LoVo (cell line): ENCODE data around the gene RPH3AL.
"Not testable (repeated sequence)": the region's sequence is repeated elsewhere in the genome, so short reads cannot be mapped to it uniquely, and the experiment has no call there.

Experiments
- DNase-seq: peaks from one replicate; pipeline ENCODE4 v3.0.0-alpha.2; 2016; ENCODE audit warnings: low spot score

The RPH3AL gene

GRCh38 chr17:320139-320538 is 32.5 kb downstream of the RPH3AL start:
- no peak for DNase-seq

DNA sequence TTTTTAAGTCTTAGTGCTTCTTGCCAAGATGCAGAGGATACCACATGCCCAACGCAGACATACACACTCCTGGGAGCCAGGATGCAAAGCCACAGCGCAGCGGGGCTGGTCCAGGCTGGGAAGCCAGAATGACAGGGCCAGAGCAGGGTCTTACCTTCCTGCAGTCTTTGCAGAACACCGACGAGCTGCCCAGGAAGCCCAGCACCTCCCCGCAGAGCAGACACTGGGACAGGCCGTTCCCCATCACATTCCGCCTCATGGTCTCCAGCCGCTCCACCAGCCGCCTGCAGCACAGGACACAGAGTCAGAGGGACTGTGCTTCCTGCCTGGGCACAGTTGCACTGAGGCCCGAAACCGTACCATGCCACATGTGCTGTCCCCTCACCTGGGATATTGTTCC is 33.3 kb downstream of the RPH3AL start:
- DNase-seq = no peak

- not testable (repeated sequence) for DNase-seq
Observed at GRCh38 chr17:317070-317469, 35.5 kb downstream of the RPH3AL start.

DNA sequence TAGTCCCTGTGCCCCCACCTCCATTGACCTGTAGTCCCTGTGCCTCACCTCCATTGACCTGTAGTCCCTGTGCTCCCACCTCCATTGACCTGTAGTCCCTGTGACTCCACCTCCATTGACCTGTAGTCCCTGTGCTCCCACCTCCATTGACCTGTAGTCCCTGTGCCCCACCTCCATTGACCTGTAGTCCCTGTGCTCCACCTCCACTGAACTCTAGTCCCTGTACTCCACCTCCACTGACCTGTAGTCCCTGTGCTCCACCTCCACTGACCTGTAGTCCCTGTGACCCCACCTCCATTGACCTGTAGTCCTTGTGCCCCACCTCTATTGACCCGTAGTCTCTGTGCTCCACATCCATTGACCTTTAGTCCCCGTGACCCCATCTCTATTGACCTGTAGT is 37.2 kb downstream of the RPH3AL start:
- DNase-seq = not testable (repeated sequence)

DNA sequence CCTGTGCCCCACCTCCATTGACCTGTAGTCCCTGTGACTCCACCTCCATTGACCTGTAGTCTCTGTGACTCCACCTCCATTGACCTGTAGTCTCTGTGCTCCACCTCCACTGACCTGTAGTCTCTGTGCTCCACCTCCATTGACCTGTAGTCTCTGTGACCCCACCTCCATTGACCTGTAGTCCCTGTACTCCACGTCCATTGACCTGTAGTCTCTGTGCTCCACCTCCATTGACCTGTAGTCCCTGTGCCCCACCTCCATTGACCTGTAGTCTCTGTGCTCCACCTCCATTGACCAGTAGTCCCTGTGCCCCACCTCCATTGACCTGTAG is 38.0 kb downstream of the RPH3AL start:
- DNase-seq = not testable (repeated sequence)

- DNase-seq = no peak
Observed at GRCh38 chr17:313911-314613, 38.5 kb downstream of the RPH3AL start.

DNA sequence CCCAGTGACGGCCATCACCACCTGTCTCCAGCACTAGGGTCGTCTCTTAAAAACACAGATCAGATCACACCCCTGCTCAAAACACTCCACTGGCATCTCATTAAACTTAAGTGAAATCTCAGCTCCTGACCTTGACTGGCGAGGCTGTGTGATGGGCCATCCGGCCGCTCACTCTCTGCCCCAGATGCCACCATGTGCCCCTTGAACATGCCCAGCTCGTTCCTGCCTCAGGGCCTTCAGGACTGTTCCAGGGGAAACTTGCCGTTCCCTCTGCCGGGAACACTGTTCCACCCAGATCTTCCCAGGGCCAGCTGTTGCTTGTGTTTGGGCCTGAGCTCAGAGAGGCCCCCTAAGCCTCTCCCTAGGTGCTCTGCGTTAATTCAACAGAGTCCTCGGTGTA is 39.4 kb downstream of the RPH3AL start:
- DNase-seq = no peak

DNA sequence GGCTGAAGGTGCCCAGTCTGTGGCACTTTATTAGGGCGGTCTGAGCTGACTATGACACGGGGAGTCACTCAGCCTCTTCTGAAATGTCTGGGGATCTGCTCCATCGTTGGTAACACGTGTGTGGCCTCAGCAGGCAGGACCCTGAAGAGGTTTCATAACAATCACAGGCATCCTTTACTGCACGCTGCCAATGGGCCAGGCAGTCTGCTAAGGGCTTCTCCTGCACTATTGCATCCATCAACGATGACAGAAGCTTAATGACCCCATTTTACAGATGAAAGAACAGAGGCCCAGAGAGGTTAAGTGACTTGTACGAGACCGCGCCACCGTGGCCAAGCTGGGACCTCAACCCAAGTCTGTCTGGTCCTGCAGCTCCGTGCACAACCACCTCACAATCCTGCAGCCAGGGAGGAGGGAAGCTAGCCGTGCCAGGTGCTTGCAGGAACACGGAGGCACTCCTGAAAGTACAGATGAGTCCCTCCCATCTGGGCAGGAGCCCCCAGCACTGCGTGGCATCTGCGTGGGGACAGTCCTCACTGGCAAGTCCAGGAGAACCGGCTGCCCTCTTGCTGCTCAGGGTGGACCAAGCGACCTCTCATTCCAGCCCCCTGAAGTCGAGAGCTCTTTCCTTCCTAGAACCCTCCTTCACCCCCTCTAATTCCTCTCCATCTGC is 40.0 kb downstream of the RPH3AL start:
- DNase-seq = no peak

- no peak for DNase-seq
Observed at GRCh38 chr17:311119-311782, 41.4 kb downstream of the RPH3AL start.

DNA sequence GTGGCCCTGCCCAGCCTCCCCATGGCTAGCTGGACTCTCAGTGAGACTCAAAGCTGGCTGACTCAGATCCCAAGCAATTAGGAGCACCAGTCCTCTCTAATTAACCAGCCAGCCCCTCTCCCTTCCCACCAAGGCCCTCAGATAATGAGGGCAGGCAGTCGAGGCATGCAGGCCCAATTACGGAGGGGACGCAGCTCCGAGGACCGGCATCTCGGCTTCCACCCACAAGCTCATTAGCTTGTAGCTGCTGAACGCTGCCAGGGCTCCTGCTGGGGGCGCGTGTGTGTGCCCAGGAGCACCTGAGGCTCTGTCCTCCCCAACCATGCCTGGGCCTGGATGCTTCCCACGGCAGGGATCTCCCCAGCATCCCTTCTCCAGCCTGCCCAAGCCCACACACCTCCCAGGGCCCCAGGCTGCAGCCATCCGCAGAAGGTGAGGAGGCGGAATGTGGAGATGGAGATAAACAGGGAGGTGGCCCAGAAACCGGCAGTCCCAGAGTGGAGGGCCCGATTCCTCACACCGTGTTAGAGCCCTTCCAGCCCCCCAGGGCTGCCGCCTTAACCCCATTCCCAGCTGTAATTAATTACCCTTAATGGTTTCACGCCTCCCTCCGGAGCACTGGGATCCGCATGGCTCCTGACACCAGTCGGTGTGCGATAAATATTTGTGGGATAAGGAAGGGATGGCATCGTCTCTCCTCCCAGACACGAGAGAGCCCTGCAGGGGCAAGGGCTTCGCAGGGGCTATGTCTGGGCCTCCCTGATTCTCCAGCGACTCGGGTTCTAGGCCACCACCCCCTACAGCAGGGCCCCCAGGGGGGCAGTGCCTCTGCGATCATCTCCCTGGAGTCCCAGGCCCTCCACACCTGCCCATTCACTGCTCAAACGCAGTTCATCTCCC is 42.2 kb downstream of the RPH3AL start:
- DNase-seq = no peak

DNA sequence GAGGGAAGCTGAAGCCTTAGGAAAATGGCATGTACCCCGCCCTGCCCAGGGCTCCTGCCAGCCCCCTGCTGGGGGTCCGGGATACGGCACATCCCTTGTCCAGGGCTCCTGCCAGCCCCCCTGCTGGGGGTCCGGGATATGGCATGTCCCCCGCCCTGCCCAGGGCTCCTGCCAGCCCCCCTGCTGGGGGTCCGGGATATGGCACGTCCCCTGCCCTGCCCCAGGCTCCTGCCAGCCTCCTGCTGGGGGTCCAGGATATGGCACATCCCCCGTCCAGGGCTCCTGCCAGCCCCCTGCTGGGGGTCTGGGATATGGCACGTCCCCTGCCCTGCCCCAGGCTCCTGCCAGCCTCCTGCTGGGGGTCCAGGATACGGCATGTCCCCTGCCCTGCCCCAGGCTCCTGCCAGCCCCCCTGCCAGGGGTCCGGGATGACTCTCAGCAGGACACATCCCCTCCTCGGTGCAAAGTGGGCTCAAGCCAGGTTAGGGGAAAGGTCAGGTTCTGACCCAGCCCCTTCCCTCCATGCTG is 43.2 kb downstream of the RPH3AL start:
- no peak for DNase-seq

DNA sequence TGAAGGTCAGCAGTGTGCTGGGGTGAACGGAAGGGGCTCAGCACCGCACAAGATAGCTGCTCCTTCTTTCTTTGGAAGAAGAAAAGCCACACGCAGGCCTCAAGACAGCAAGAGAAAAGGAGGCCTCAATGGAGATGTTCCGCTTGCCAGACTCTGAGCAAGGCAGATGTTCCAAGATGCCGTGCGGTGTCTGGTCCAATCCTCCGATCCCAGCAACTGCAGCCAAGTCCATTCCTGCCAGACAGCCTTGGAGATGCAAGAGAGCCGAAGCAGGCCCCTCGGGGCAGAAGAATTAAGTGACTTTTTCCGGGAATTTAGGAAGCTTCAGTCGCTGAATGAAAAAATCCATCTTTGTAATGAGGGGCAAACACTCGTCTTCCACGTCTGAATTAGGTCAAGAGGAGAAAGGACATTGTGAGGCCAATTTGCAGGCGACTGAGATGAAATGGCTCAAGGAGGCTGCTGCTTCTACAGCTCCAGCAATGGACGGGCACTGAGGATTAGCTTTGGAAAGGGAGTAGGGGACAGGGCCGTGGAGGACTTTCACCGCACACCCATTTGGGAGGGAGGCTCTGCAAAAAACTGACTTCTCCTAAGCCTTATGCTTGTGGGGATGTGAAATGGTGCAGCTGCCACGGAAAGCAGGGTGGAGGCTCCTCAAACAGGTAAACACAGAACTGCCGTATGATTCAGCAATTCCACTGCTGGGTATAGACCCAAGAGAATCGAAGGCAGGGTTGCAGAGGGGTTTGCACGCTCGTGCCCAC is 44.7 kb downstream of the RPH3AL start:
- DNase-seq = no peak

- DNase-seq = no peak
Observed at GRCh38 chr17:307295-307691, 45.3 kb downstream of the RPH3AL start.

- no peak for DNase-seq
Observed at GRCh38 chr17:306536-307294, 45.9 kb downstream of the RPH3AL start.

- DNase-seq = no peak
Observed at GRCh38 chr17:306116-306515, 46.5 kb downstream of the RPH3AL start.

GRCh38 chr17:305090-305976 is 47.3 kb downstream of the RPH3AL start:
- no peak for DNase-seq

GRCh38 chr17:304461-304860 is 48.1 kb downstream of the RPH3AL start:
- DNase-seq = no peak

DNA sequence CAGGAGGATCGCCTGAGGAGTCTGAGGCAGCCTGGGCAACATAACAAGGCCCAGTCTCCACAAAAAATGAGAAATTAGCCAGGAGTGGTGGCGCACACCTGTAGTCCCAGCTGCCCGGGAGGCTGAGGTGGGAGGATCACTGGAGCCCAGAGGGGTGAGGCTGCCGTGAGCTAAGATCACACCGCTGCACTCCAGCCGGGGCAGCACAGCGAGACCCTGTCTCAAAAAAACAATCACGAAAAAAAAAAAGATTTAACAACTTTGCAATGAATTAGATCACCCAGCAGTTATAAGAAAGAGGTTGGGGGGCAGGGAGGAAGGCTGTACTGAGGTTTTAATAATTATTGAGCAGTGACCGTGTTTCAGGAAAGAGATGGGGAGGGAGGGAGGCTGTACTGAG is 49.4 kb downstream of the RPH3AL start:
- no peak for DNase-seq

- no peak for DNase-seq
Observed at GRCh38 chr17:302300-302698, 50.3 kb downstream of the RPH3AL start.
